ENCODE data around the gene ARHGEF16.
A peak's percentile ranks its signal among the peaks of the same experiment; 100 is the strongest.

ARHGEF16 gene

GRCh38 chr1:3453891-3454810 is at the start of gene ARHGEF16:
Gene ARHGEF16, plus strand, starts transcription at chr1:3454665. Its CDS starts 8,420 bp downstream, at chr1:3463085.
- H3K4me3 ChIP-seq (ENCODE audit: control insufficient read depth, low read depth, low read length), result no peak within 1 kb of the TSS
- DNase-seq (ENCODE audit: low read depth), result no peak
- peak; percentile 15 for TF ChIP-seq CTCF (IDR thresholded peaks at IDR 0.05; ENCODE audit: control insufficient read depth, insufficient read depth, low read depth, low read length, missing control alignments)

GRCh38 chr1:3404801-3405200 is 49.7 kb upstream of the ARHGEF16 start:
- TF ChIP-seq CTCF (IDR thresholded peaks at IDR 0.05; ENCODE audit: control insufficient read depth, insufficient read depth, low read depth, low read length, missing control alignments), result no peak
- DNase-seq (ENCODE audit: low read depth), result no peak
- H3K4me3 ChIP-seq (ENCODE audit: control insufficient read depth, low read depth, low read length), result no peak overlapping the region

- TF ChIP-seq CTCF (IDR thresholded peaks at IDR 0.05; ENCODE audit: control insufficient read depth, insufficient read depth, low read depth, low read length, missing control alignments), result no peak
- no peak for DNase-seq (ENCODE audit: low read depth)
- H3K4me3 ChIP-seq (ENCODE audit: control insufficient read depth, low read depth, low read length), result no peak overlapping the region
These were observed 49.0 kb upstream of the ARHGEF16 start for GRCh38 chr1:3405491-3405890.

GRCh38 chr1:3405974-3406867 is 48.2 kb upstream of the ARHGEF16 start:
- no peak overlapping the region for H3K4me3 ChIP-seq (ENCODE audit: control insufficient read depth, low read depth, low read length)
- DNase-seq (ENCODE audit: low read depth), result no peak
- TF ChIP-seq CTCF (IDR thresholded peaks at IDR 0.05; ENCODE audit: control insufficient read depth, insufficient read depth, low read depth, low read length, missing control alignments), result no peak

GRCh38 chr1:3407021-3407420 is 47.4 kb upstream of the ARHGEF16 start:
- DNase-seq (ENCODE audit: low read depth), result no peak
- no peak overlapping the region for H3K4me3 ChIP-seq (ENCODE audit: control insufficient read depth, low read depth, low read length)
- TF ChIP-seq CTCF (IDR thresholded peaks at IDR 0.05; ENCODE audit: control insufficient read depth, insufficient read depth, low read depth, low read length, missing control alignments), result no peak

- no peak for TF ChIP-seq CTCF (IDR thresholded peaks at IDR 0.05; ENCODE audit: control insufficient read depth, insufficient read depth, low read depth, low read length, missing control alignments)
- no peak overlapping the region for H3K4me3 ChIP-seq (ENCODE audit: control insufficient read depth, low read depth, low read length)
- no peak for DNase-seq (ENCODE audit: low read depth)
These were observed 45.7 kb upstream of the ARHGEF16 start for GRCh38 chr1:3408751-3409266.
